SH-SY5Y (cell line): Measurements from ENCODE around the gene PCGF6.

Experiments
- GATA2 ChIP-seq: IDR thresholded peaks from 2 replicates; pipeline ENCODE4 v1.6.1; 2011; ENCODE audit warnings: mild to moderate bottlenecking, low read depth, low read length
- GATA3 ChIP-seq: IDR thresholded peaks from 2 replicates; pipeline ENCODE4 v1.6.1; 2011; ENCODE audit warnings: low read depth, mild to moderate bottlenecking, low read length, moderate library complexity

DNA sequence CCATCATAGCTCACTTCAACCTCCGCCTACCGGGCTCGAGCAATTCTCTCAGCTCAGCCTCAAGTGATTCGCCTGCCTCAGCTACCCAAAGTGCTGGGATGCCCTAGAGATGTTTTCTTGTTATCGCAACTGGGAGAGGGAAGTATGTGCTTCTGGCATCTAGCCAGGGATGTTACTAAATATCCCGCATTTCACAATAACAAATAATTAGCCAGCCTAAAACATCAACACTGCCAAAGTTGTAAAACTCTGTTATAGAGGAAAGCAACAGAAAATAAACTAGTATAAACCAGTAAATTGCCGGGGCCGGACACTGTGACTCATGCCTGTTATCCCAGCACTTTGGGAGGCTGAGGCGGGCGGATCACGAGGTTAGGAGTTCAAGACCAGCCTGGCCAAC, 66.8 kb downstream of the PCGF6 start:
- TF ChIP-seq GATA2, result no peak
- no peak for TF ChIP-seq GATA3
